Thoracic aorta (tissue), 2 donors: ENCODE results near the gene GNAO1. TPM values are rescaled to one million over a fixed set of nuclear protein-coding genes. Genes with fewer than 3 reads are reported as not detected.

Source experiments
- ATAC-seq: fragments of 150-250 bp; one replicate; pipeline ENCODE4 v1.8.0; 2017; ENCODE audit warnings: low read depth; ENCODE audit not compliant: insufficient number of reproducible peaks, low FRiP score
- DNase-seq: peaks from one replicate; pipeline ENCODE4 v3.0.0-alpha.2; 2020; ENCODE audit warnings: low spot score
- H3K27ac ChIP-seq, 2 donors: fragments of 200-600 bp; sonication (generic); 1 replicate in 1 of 2; 2 replicates in 1 of 2; pipeline ENCODE4 v1.5.1; 2016; ENCODE audit warnings: mild to moderate bottlenecking in 2 of 2, moderate library complexity in 2 of 2
- H3K27me3 ChIP-seq: fragments of 200-600 bp; sonication (generic); replicated peaks from 2 replicates; pipeline ENCODE4 v1.6.0; 2016; ENCODE audit warnings: mild to moderate bottlenecking; ENCODE audit not compliant: insufficient read depth
- H3K36me3 ChIP-seq: fragments of 200-600 bp; sonication (generic); one replicate; pipeline ENCODE4 v1.5.1; 2016
- H3K4me1 ChIP-seq, 2 donors: fragments of 200-600 bp; sonication (generic); 1 replicate in 1 of 2; 2 replicates in 1 of 2; pipeline versions ENCODE4 v1.5.1 to v1.6.0; 2016; ENCODE audit warnings: low read depth in 2 of 2, mild to moderate bottlenecking in 1 of 2; ENCODE audit not compliant: control insufficient read depth in 1 of 2
- H3K4me3 ChIP-seq: fragments of 200-600 bp; sonication (generic); 2 replicates; pipeline ENCODE4 v1.5.1; 2016; ENCODE audit warnings: mild to moderate bottlenecking
- H3K9me3 ChIP-seq: fragments of 200-600 bp; sonication (generic); 2 replicates; pipeline ENCODE4 v1.5.1; 2016
- total RNA-seq, 2 donors: library from RNA; depleted of rRNA; stranded (reverse); fragments of >200 nt; gene quantifications; one replicate each; pipeline versions ENCODE4 v1.1.0 to v1.2.3, GENCODE V29; 2016
- TF ChIP-seq, protein P1 (sequence below): fragments of 200-600 bp; sonication (generic); IDR thresholded peaks from one replicate; pipeline ENCODE4 v1.5.1; 2019; ENCODE audit warnings: antibody characterized with exemption

The GNAO1 gene
- total RNA-seq, 2 donors from 2014 or later = 2.0 to 4.5 TPM

DNA sequence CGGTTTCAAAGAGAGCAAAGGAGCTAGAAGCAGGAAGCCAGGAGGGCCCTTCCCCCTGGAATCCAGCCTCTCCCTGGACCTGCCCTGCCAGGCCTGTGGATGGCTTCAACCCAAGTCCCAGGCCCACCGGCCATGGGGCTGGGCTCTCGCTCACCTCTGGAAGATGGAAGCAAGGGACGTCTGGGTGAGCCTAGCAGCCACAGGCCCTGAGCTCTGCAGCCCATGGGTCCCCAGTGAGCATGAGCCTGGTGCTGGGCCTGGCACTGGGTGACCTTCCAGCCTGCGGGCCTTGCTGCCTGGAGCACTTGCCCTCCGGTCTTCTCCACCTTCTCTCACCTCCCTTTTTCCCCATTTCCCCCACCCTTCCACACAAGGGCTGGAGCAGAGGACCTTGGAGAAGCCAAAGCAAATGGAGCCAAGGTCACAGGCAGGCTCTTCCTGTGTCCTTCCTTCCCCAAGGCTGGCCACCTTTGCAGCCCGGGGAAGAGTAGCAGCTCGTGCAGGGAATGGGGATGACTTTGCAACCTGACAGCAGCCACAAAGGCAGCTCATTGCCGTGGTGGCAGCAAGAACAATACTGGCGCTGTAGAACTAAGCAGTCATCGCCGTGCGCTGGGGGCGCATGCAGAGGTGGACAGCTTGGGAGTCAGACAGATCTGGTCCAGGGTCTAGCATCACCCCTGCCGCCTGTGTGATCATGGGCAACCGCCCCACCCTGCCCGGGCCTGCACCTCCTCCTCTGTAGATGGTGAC lies 147.5 kb downstream of the GNAO1 start:
- no peak overlapping the region for H3K4me3 ChIP-seq
- H3K27ac ChIP-seq = no peak overlapping the region
- no peaks in the 10 kb centered on the region for H3K27me3 ChIP-seq
- H3K36me3 ChIP-seq = no peaks in the 10 kb centered on the region
- H3K9me3 ChIP-seq = no peaks in the 10 kb centered on the region
- no peaks in the 10 kb centered on the region for H3K4me1 ChIP-seq
- no peak for ATAC-seq
- no peak for DNase-seq
- TF ChIP-seq, protein P1, sequence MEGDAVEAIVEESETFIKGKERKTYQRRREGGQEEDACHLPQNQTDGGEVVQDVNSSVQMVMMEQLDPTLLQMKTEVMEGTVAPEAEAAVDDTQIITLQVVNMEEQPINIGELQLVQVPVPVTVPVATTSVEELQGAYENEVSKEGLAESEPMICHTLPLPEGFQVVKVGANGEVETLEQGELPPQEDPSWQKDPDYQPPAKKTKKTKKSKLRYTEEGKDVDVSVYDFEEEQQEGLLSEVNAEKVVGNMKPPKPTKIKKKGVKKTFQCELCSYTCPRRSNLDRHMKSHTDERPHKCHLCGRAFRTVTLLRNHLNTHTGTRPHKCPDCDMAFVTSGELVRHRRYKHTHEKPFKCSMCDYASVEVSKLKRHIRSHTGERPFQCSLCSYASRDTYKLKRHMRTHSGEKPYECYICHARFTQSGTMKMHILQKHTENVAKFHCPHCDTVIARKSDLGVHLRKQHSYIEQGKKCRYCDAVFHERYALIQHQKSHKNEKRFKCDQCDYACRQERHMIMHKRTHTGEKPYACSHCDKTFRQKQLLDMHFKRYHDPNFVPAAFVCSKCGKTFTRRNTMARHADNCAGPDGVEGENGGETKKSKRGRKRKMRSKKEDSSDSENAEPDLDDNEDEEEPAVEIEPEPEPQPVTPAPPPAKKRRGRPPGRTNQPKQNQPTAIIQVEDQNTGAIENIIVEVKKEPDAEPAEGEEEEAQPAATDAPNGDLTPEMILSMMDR = no peak

DNA sequence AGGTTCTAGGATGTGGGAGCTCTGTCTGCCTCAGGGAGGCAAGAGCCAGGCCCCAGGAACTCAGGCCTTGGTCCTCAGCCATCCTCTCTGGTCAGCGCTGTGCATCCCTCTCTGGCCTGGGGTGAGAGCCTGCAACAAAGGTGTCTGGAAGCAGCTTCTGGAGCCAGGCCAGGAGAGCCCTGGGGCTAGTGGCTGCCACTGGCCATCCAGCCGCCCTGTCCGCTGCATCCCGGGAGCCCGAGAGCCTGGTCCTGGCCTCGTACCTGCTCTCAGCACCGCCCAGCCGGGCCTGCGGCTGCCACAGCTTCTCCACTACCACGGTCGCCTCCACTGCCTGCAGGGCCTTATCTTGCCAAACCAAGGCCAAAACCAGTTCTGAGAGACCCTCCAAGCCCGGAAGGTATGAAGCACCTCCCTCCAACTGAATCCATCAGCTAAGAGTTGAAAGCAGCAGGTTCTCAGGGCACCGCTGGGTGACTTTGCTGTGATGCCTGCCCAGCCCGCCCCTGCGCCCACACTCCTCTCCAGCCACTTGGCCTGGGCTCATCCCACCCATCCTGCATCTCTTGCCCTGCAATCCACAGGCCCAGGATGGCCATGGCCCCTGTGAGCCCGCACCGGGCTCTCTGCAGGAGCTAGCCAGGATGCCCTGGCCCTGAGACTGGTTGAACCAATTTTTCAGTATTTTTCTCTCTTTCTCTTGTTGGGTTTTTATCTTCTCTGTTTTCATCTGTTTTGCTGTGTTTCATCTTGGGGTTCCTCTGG lies 148.3 kb downstream of the GNAO1 start:
- no peak for ATAC-seq
- Histone ChIP-seq H3K4me3 (no peak overlapping the region), H3K4me1 (no peaks in the 10 kb centered on the region)

DNA sequence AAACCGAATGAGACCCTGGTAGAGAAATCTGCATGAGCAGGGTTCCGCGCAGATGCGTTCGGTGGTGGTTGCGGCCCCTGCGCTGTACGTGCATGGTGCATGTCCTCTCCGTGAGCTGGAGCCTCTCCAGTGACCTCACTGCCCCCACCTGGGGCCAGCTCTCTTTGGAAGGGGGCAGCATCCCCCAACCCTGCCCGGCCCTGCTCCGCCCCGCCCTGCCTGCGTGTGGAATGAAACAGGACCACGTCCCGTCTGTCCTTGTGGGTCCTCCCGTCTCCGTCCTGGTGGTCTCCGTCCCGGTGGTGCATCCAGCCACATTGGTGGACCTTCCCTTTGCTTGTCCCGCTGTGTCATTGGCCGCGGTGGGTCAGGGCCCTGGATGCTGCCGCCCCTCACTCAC lies 149.1 kb downstream of the GNAO1 start:
- TF ChIP-seq, protein P1 = no peak
- no peaks in the 10 kb centered on the region for H3K9me3 ChIP-seq
- no peaks in the 10 kb centered on the region for H3K4me1 ChIP-seq
- H3K4me3 ChIP-seq = no peak overlapping the region
- ATAC-seq (no peak), DNase-seq (no peak)
- H3K36me3 ChIP-seq = no peaks in the 10 kb centered on the region
- no peak overlapping the region for H3K27ac ChIP-seq
- no peaks in the 10 kb centered on the region for H3K27me3 ChIP-seq

More for the DNA sequence above, 148.3 kb downstream of the GNAO1 start:
- no peaks in the 10 kb centered on the region for H3K27me3 ChIP-seq
- H3K36me3 ChIP-seq = no peaks in the 10 kb centered on the region
- H3K27ac ChIP-seq = no peak overlapping the region
- TF ChIP-seq, protein P1 = no peak
- no peak for DNase-seq
- no peaks in the 10 kb centered on the region for H3K9me3 ChIP-seq

DNA sequence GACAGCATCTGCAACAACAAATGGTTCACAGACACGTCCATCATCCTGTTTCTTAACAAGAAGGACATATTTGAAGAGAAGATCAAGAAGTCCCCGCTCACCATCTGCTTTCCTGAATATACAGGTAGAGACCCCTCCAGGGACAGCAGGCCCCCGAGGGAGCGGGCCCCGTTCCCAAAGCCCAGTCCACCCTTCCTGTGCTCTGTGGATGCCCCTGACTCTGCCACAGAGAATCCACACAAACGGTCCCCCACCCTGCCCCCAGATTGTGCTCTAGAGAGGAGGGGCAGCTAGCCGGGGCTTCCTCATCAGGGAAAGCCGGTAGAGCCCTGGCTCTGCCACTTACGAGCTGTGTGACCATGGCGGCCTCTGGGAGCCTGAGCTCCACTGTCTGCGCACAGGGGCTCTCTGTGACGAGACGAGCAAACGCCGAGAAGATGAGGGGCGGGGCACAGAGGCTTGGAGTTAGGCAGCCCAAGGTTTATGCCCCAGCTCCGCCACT lies 149.6 kb downstream of the GNAO1 start:
- Histone ChIP-seq H3K9me3 (no peaks in the 10 kb centered on the region), H3K36me3 (no peaks in the 10 kb centered on the region)
- no peak for DNase-seq

More for the DNA sequence above, 149.6 kb downstream of the GNAO1 start:
- Histone ChIP-seq H3K4me1 (no peaks in the 10 kb centered on the region), H3K27me3 (no peaks in the 10 kb centered on the region), H3K4me3 (no peak overlapping the region), H3K27ac (no peak overlapping the region)
- no peak for ATAC-seq
- TF ChIP-seq, protein P1 = no peak
